GM21528 (cell line): ENCODE data around the gene MAP2K6.

Experiments used
- ATAC-seq: cut with Tn5 transposase; IDR thresholded peaks from one replicate; pipeline ENCODE4 v1.9.1; 2021; ENCODE audit warnings: mild to moderate bottlenecking, moderate library complexity; ENCODE audit not compliant: unreplicated experiment, low FRiP score

MAP2K6 gene

GRCh38 chr17:69561462-69561861, 147.0 kb downstream of the MAP2K6 start:
- no peak for ATAC-seq

- no peak for ATAC-seq
These were observed 150.9 kb downstream of the MAP2K6 start for GRCh38 chr17:69565447-69565846.

GRCh38 chr17:69567130-69567529, 152.6 kb downstream of the MAP2K6 start:
- no peak for ATAC-seq

- no peak for ATAC-seq
These were observed 158.2 kb downstream of the MAP2K6 start for GRCh38 chr17:69572747-69573146.

- no peak for ATAC-seq
These were observed 158.9 kb downstream of the MAP2K6 start for GRCh38 chr17:69573396-69573795.

- ATAC-seq: no peak
These were observed 160.0 kb downstream of the MAP2K6 start for GRCh38 chr17:69574257-69575197.

- no peak for ATAC-seq
These were observed 160.9 kb downstream of the MAP2K6 start for GRCh38 chr17:69575346-69575761.

- ATAC-seq: no peak
These were observed 162.6 kb downstream of the MAP2K6 start for GRCh38 chr17:69577098-69577497.

GRCh38 chr17:69578385-69578936, 164.0 kb downstream of the MAP2K6 start:
- no peak for ATAC-seq

GRCh38 chr17:69579961-69580677, 165.6 kb downstream of the MAP2K6 start:
- ATAC-seq: no peak

GRCh38 chr17:69581061-69581961, 166.8 kb downstream of the MAP2K6 start:
- ATAC-seq: peak; percentile 91

- ATAC-seq: no peak
These were observed 173.8 kb downstream of the MAP2K6 start for GRCh38 chr17:69588316-69588715.

GRCh38 chr17:69588827-69589239, 174.3 kb downstream of the MAP2K6 start:
- no peak for ATAC-seq

- ATAC-seq: no peak
These were observed 176.2 kb downstream of the MAP2K6 start for GRCh38 chr17:69590671-69591070.

GRCh38 chr17:69592692-69593350, 178.3 kb downstream of the MAP2K6 start:
- no peak for ATAC-seq

GRCh38 chr17:69593351-69593715, 178.8 kb downstream of the MAP2K6 start:
- no peak for ATAC-seq

- ATAC-seq: no peak
These were observed 179.2 kb downstream of the MAP2K6 start for GRCh38 chr17:69593716-69594115.

GRCh38 chr17:69594641-69595040, 180.1 kb downstream of the MAP2K6 start:
- ATAC-seq: no peak

- ATAC-seq: no peak
These were observed 181.6 kb downstream of the MAP2K6 start for GRCh38 chr17:69596141-69596540.
